Measurements from ENCODE around the gene CENPB. TPM values are rescaled to one million over a fixed set of nuclear protein-coding genes. Genes with fewer than 3 reads are reported as not detected.

CENPB gene
- total RNA-seq, 1 experiment from 2014 or later, result 84.3 TPM

DNA sequence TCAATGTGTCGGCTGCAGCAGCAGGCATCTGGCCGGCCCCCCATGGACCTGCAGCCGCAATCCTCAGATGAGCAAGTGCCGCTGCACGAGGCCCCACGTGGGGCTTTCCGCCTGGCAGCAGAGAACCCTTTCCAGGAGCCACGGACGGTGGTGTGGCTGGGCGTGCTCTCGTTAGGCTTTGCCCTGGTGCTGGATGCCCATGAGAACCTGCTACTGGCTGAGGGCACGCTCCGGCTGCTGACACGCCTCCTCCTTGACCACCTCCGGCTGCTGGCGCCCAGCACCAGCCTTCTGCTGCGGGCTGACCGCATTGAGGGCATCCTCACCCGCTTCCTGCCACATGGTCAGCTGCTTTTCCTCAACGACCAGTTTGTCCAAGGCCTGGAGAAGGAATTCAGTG, 37.3 kb upstream of the CENPB start:
- Mint-ChIP-seq H3K4me1 (ENCODE audit: low read depth, unreplicated experiment) (peaks cover 7% of the 10 kb centered on the region), H3K36me3 (ENCODE audit: insufficient read depth, unreplicated experiment) (peaks cover 16% of the 10 kb centered on the region), H3K27ac (ENCODE audit: unreplicated experiment) (no peak overlapping the region), H3K4me3 (ENCODE audit: unreplicated experiment) (no peak overlapping the region), H3K27me3 (ENCODE audit: insufficient read depth, unreplicated experiment) (no peaks in the 10 kb centered on the region), H3K9me3 (ENCODE audit: unreplicated experiment) (no peaks in the 10 kb centered on the region)
- Histone ChIP-seq H3K9me3 (no peaks in the 10 kb centered on the region), H3K27me3 (replicated peaks; ENCODE audit: control insufficient read depth, insufficient read depth, low read length) (no peaks in the 10 kb centered on the region), H3K4me1 (peaks cover 7% of the 10 kb centered on the region), H3K36me3 (ENCODE audit: control insufficient read depth, insufficient read depth, low read length) (peaks cover 4% of the 10 kb centered on the region), H3K4me3 (ENCODE audit: low read depth, low read length) (no peak overlapping the region)
- no peak for DNase-seq
- ChIA-PET CTCF (no interaction called here), POLR2A (no interaction called here)
- TF ChIP-seq, protein P1, sequence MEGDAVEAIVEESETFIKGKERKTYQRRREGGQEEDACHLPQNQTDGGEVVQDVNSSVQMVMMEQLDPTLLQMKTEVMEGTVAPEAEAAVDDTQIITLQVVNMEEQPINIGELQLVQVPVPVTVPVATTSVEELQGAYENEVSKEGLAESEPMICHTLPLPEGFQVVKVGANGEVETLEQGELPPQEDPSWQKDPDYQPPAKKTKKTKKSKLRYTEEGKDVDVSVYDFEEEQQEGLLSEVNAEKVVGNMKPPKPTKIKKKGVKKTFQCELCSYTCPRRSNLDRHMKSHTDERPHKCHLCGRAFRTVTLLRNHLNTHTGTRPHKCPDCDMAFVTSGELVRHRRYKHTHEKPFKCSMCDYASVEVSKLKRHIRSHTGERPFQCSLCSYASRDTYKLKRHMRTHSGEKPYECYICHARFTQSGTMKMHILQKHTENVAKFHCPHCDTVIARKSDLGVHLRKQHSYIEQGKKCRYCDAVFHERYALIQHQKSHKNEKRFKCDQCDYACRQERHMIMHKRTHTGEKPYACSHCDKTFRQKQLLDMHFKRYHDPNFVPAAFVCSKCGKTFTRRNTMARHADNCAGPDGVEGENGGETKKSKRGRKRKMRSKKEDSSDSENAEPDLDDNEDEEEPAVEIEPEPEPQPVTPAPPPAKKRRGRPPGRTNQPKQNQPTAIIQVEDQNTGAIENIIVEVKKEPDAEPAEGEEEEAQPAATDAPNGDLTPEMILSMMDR (IDR thresholded peaks at IDR 0.05; ENCODE audit: insufficient read depth in 1 of 2, low read depth in 1 of 2, low read length in 1 of 2, severe bottlenecking in 1 of 2, unreplicated experiment in 1 of 2), result no peak
- BruUV-seq (replicated peaks), result no TSS peak
- intact Hi-C loops (cut with micrococcal nuclease; ENCODE audit: unreplicated experiment), result no loop called here

DNA sequence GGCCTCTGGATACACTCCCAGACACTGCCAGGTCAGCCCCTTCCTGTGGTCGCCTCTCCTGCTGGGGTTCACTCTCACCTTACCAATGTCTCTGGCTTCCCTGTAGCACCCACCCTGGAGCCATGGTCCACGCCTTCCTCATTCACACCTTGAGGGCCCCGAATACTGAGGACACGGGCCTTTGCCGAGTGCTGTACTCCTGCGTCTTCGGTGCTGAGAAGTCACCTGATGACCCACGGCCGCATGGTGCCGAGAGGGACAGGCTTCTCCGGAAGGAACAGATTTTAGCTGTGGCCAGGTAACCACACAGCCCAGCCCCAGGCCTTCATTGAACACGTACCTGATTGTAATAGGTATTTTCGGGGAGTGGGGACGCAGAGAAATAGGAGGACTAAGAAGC, 35.5 kb upstream of the CENPB start:
- H3K4me3 Mint-ChIP-seq (ENCODE audit: unreplicated experiment), result peak overlapping the region; percentile 92
- Histone ChIP-seq H3K4me3 (ENCODE audit: low read depth, low read length) (no peak overlapping the region), H3K4me1 (peaks cover 15% of the 10 kb centered on the region), H3K36me3 (ENCODE audit: control insufficient read depth, insufficient read depth, low read length) (peaks cover 4% of the 10 kb centered on the region), H3K27me3 (replicated peaks; ENCODE audit: control insufficient read depth, insufficient read depth, low read length) (no peaks in the 10 kb centered on the region), H3K9me3 (no peaks in the 10 kb centered on the region)
- no TSS peak for BruUV-seq (replicated peaks)
- no peaks in the 10 kb centered on the region for H3K27me3 Mint-ChIP-seq (ENCODE audit: insufficient read depth, unreplicated experiment)
- H3K4me1 Mint-ChIP-seq (ENCODE audit: low read depth, unreplicated experiment), result peaks cover 7% of the 10 kb centered on the region
- CTCF ChIA-PET, result no interaction called here
- peak overlapping the region; percentile 97 for H3K27ac Mint-ChIP-seq (ENCODE audit: unreplicated experiment)
- H3K9me3 Mint-ChIP-seq (ENCODE audit: unreplicated experiment), result no peaks in the 10 kb centered on the region
- TF ChIP-seq, protein P1 (IDR thresholded peaks at IDR 0.05; ENCODE audit: insufficient read depth in 1 of 2, low read depth in 1 of 2, low read length in 1 of 2, severe bottlenecking in 1 of 2, unreplicated experiment in 1 of 2), result no peak
- POLR2A ChIA-PET, result no interaction called here
- intact Hi-C loops (cut with micrococcal nuclease; ENCODE audit: unreplicated experiment), result loop anchor here (2.0 kb wide), 1 partner anchor 25 kb away; the partner anchor contains the start of gene MAVS
- H3K36me3 Mint-ChIP-seq (ENCODE audit: insufficient read depth, unreplicated experiment), result peaks cover 21% of the 10 kb centered on the region
- no peak for DNase-seq

DNA sequence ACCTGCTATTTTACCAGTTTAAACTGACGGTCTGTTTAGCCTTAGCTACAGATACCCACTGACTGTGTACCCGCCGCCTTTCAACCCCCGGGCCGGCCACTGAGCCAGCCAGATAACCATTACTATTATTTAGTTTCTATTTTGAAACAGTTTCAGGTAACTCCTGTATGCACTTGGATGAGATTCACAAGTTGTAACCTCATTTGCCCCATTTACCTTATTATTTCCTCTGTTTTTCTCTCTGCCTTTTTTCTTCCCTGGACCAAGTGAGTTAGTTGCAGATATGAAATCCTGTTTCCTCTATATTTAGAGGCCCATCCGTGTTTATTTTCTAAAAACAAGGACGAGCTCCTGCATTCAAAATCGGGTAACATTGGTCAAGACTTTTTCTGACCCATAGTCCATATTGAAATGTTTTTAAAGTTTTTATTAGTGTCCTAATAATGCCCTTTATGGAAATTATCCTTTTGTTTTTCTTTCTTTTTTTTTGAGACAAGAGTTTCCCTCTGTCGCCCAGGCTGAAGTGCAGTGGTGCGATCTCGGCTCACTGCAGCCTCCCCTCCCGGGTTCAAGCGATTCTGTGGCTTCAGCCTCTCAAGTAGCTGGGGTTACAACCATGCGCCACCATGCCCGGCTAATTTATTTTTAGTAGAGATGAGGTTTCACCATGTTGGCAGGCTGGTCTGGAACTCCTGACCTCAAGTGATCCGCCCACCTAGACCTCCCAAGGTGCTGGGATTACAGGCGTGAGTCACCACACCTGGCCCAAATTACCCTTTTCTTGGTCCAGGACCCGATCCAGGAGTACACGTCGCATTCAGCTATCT, 34.6 kb upstream of the CENPB start:
- no peak for DNase-seq
- intact Hi-C loops (cut with micrococcal nuclease; ENCODE audit: unreplicated experiment), result loop anchor here (1.0 to 2.0 kb wide), 3 partner anchors 26 to 35 kb away; partner anchors contain the start of genes CENPB and MAVS
- Mint-ChIP-seq H3K4me3 (ENCODE audit: unreplicated experiment) (peak overlapping the region; percentile 92), H3K36me3 (ENCODE audit: insufficient read depth, unreplicated experiment) (peaks cover 21% of the 10 kb centered on the region), H3K27ac (ENCODE audit: unreplicated experiment) (peak overlapping the region; percentile 97), H3K9me3 (ENCODE audit: unreplicated experiment) (no peaks in the 10 kb centered on the region), H3K27me3 (ENCODE audit: insufficient read depth, unreplicated experiment) (no peaks in the 10 kb centered on the region), H3K4me1 (ENCODE audit: low read depth, unreplicated experiment) (peaks cover 7% of the 10 kb centered on the region)
- Histone ChIP-seq H3K4me3 (ENCODE audit: low read depth, low read length) (peak overlapping the region; percentile 100), H3K9me3 (no peaks in the 10 kb centered on the region), H3K4me1 (peaks cover 15% of the 10 kb centered on the region), H3K27me3 (replicated peaks; ENCODE audit: control insufficient read depth, insufficient read depth, low read length) (no peaks in the 10 kb centered on the region), H3K36me3 (ENCODE audit: control insufficient read depth, insufficient read depth, low read length) (peaks cover 4% of the 10 kb centered on the region)
- TSS peak; percentile 75 for BruUV-seq (replicated peaks)
- TF ChIP-seq, protein P1 (IDR thresholded peaks at IDR 0.05; ENCODE audit: insufficient read depth in 1 of 2, low read depth in 1 of 2, low read length in 1 of 2, severe bottlenecking in 1 of 2, unreplicated experiment in 1 of 2), result no peak
- CTCF ChIA-PET, result interaction anchor here (1.0 to 2.2 kb wide), 8 partner anchors 25 to 71 kb away, joined by 3 to 15 read pairs (median 6); partner anchors contain the start of genes ADISSP, CDC25B, CENPB and SPEF1
- POLR2A ChIA-PET, result interaction anchor here (0.6 to 1.2 kb wide), 7 partner anchors 26 to 85 kb away, joined by 3 to 16 read pairs (median 4); partner anchors contain the start of genes ADISSP, CENPB, MAVS and SPEF1
